Skeletal muscle satellite cell (primary cell): ENCODE results near the gene TBXAS1.

Source experiments
- H3K27me3 ChIP-seq: 2 replicates; pipeline ENCODE4 v1.7.0; 2013; ENCODE audit warnings: low read length; ENCODE audit not compliant: control insufficient read depth, insufficient read depth
- H3K36me3 ChIP-seq: 2 replicates; pipeline ENCODE4 v1.7.0; 2013; ENCODE audit warnings: mild to moderate bottlenecking, control low read depth, low read length; ENCODE audit not compliant: insufficient read depth
- H3K4me1 ChIP-seq: 2 replicates; pipeline ENCODE4 v1.7.0; 2013; ENCODE audit warnings: low read length; ENCODE audit not compliant: control insufficient read depth, insufficient read depth
- H3K4me2 ChIP-seq: 2 replicates; pipeline ENCODE4 v1.7.0; 2013; ENCODE audit warnings: mild to moderate bottlenecking, low read length
- H3K4me3 ChIP-seq: 2 replicates; pipeline ENCODE4 v1.7.0; 2013; ENCODE audit warnings: low read length
- H3K9ac ChIP-seq: 2 replicates; pipeline ENCODE4 v1.7.0; 2013; ENCODE audit warnings: mild to moderate bottlenecking, low read depth, low read length, moderate library complexity
- H3K9me3 ChIP-seq: replicated peaks from 2 replicates; pipeline ENCODE4 v1.7.0; 2013; ENCODE audit warnings: mild to moderate bottlenecking, control low read depth, low read length

Gene TBXAS1

DNA sequence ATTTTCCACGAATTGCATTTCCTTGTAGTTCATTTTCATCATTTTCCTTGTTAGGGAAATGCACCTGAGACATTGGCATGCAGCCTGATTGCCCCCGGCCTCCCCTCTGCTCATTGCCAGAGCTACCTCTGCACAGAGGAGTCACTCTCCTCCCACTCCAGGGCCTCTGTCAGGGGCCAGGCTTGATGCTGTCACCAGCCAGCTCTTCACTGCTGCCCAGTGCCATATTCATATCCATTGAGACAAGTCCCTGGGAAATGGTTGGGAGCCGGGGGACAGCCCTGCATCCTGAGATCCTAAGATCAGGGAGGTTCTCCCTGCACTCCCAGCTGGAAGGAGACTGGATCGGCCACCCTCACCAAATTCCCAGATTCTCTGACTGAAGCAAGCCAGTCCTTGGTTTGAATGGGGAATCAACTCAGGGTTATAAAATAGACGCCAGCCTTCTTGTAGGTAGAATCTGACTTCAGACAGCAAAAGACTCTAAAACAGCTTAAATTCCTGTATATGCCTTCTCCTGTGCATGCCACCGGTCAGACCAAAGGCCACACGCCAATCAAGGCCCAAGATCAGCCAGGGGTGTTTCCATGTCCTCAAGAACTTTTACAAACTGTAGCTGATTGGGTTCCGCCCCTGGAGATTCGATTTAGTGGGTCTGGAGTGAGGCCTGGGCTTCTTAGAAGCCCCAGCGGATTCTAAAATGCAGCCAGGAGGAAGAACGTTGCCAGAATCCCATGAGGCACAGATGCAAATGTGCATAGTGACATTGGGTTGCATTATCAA lies 147.2 kb downstream of the TBXAS1 start:
- H3K4me2 ChIP-seq: no peak overlapping the region
- H3K4me1 ChIP-seq: peaks cover 5% of the 10 kb centered on the region
- H3K36me3 ChIP-seq: no peaks in the 10 kb centered on the region
- H3K9ac ChIP-seq: no peak overlapping the region
- no peak overlapping the region for H3K4me3 ChIP-seq
- H3K27me3 ChIP-seq: peaks cover 15% of the 10 kb centered on the region
- no peaks in the 10 kb centered on the region for H3K9me3 ChIP-seq

DNA sequence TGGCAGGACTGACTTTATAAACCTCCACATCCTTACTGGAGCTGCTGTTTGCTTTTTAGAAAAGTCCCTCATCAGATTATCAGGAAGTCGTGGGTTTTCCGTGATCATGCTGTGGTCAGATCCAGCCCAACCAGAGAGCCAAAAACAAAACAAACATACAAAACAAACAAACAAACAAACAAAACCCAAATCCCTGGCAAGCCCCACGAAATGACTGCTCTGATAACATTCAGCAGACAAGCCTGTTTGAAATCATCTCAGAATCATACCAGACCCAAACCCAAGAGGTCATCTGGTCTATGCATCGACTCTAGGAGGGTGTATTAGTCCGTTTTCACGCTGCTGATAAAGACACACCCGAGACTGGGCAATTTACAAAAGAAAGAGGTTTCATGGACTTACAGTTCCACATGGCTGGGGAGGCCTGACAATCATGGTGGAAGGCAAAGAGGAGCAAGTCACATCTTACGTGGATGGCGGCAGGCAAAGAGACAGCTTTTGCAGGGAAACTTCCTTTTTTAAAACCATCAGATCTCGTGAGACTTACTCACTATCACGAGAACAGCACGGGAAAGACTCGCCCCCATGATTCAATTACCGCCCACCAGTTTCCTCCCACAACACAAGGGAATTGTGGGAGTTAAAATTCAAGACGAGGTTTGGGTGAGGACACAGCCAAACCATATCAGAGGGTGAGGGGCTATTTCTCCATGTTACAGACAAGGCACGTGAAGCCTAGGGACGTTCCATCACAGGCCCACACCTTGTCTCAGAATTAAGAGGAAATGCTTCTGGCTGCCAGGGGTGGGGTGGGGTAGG lies 148.0 kb downstream of the TBXAS1 start:
- no peaks in the 10 kb centered on the region for H3K36me3 ChIP-seq

DNA sequence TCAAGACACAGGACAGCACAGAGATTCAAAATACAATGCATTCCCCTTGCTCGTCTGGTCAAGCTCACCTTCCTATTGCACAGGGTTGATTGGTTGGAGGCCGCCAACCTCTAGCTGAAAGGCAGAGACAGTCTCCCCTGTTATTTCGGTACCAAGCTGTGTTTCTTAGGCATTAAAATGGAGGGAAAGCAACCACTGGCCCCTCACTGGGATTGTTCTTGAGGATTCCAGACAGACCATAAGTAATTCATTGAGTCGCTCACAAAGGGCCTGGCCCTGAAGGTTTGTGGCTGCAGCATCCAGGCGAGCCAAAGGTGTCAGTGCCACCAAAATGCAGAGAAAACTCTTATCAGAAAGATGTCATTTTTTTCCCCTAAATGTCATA lies 152.4 kb downstream of the TBXAS1 start:
- peaks cover 5% of the 10 kb centered on the region for H3K4me1 ChIP-seq
- H3K9me3 ChIP-seq: no peaks in the 10 kb centered on the region
- no peak overlapping the region for H3K4me2 ChIP-seq
- no peak overlapping the region for H3K9ac ChIP-seq
- peaks cover 10% of the 10 kb centered on the region for H3K27me3 ChIP-seq
- no peak overlapping the region for H3K4me3 ChIP-seq
- H3K36me3 ChIP-seq: no peaks in the 10 kb centered on the region

More for the DNA sequence above, 148.0 kb downstream of the TBXAS1 start:
- H3K4me3 ChIP-seq: no peak overlapping the region
- no peaks in the 10 kb centered on the region for H3K9me3 ChIP-seq
- H3K4me1 ChIP-seq: peaks cover 5% of the 10 kb centered on the region
- H3K9ac ChIP-seq: no peak overlapping the region
- peaks cover 15% of the 10 kb centered on the region for H3K27me3 ChIP-seq
- H3K4me2 ChIP-seq: no peak overlapping the region

DNA sequence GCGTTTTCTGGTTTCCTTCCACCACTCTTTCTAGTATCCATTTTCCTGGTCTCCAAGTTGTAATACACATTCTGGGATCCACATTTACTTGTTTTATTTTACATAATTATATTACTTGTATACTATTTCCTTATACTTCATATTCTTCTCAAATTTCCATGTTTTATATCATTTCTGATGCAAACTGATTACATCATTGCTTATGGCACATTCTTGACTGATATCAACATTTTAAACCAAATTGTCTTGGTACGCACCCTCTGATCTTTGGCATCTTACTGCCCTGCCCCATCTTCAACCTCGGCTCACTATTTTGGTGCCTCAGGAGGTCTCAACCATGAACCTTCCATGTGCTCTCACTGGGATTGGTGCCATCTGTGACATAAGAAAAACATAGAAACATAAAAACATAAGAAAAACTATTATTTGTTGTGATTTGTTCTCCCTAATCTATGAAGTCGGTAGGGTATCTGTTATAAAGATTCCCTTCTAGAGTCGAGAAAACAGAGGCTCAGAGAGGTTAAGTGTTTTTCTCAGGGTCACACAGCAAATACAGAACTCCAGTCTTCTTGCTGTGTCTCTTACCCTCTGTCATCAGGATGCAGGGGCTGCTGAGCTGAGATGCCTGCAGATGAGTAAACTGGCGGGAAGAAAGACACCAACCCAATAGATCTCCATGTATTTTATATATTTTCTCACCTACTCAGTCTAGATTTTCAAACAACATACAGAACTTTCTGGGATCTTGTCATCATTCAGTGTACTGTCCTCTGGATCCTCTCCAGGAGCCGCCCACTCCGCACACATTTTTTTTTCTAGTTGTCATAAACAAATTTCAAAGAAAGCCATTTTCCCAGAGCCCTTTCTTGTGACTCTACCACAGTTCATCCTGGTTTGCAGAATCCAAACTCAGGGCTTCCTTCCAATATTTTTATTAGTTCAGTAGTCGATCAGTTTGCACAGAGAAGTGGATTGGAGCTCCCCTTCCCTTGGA lies 154.2 kb downstream of the TBXAS1 start:
- Histone ChIP-seq H3K9me3 (no peaks in the 10 kb centered on the region), H3K4me2 (no peak overlapping the region), H3K36me3 (no peaks in the 10 kb centered on the region), H3K4me3 (no peak overlapping the region), H3K27me3 (peaks cover 10% of the 10 kb centered on the region), H3K9ac (no peak overlapping the region), H3K4me1 (peaks cover 5% of the 10 kb centered on the region)

DNA sequence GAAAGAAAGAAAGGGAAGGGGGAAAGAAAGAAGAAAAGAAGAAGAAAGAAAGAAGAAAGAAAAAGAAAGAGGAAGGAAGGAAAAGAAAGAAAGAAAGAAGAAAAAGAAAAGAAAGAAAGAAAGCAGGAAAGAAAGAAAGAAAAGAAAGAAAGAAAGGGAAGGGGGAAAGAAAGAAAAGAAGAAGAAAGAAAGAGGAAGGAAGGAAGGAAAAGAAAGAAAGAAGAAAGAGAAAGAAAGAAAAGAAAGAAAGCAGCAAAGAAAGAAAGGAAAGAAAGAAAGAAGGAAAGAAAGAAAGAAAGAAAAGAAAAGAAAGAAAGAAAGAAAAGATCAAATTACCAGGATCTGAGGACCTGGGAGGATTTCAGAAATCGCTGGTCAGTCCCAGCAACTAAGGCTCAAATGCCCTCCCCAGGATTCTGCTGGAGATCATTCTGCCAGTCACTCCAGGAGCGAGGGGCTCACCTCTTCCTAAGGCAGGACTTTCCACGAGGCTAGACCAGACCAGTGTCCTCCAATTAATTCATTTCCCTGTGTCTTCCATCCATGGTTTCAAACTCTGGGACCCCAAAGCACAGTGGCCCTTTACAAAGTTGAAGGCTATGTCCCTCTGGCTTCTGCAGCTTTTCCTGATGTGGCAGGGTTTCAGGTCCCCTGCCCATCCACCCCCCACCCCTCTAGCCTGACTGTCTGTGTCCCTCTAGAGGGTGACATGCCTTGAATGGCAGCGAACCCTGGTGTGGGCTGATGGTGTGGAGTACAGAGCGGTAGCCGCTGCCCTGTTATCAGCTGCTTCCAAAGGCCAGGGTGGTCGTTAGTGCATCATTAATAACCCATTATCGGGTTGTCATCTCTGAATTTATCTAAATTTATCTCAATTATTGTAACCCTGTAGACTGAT lies 155.8 kb downstream of the TBXAS1 start:
- H3K4me2 ChIP-seq: no peak overlapping the region
- no peak overlapping the region for H3K4me3 ChIP-seq
- H3K9me3 ChIP-seq: no peaks in the 10 kb centered on the region
- no peaks in the 10 kb centered on the region for H3K36me3 ChIP-seq
- H3K9ac ChIP-seq: no peak overlapping the region
- peaks cover 10% of the 10 kb centered on the region for H3K27me3 ChIP-seq
- H3K4me1 ChIP-seq: peaks cover 5% of the 10 kb centered on the region

DNA sequence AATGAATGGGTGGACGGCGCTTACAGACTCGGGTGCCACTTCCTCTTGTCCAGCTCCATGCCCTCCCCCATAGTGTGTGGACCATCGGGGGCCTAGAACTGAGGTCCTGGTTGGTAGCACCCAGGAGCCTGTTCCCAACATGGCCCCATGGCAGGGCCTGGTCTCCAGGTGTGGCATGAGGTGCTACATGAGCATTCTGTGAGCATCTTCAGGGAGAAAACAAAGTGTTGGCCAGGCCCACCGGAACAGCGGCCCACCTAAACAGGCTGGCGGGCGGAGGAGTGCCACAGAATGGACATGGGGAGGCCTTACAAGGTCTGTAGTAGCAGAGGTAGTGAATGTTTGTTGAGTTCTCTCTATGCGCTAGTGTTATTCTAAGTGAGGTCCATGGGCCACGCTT lies 156.7 kb downstream of the TBXAS1 start:
- Histone ChIP-seq H3K27me3 (peaks cover 10% of the 10 kb centered on the region), H3K9me3 (no peaks in the 10 kb centered on the region), H3K4me1 (no peaks in the 10 kb centered on the region), H3K4me2 (no peak overlapping the region), H3K4me3 (no peak overlapping the region), H3K9ac (no peak overlapping the region), H3K36me3 (no peaks in the 10 kb centered on the region)

DNA sequence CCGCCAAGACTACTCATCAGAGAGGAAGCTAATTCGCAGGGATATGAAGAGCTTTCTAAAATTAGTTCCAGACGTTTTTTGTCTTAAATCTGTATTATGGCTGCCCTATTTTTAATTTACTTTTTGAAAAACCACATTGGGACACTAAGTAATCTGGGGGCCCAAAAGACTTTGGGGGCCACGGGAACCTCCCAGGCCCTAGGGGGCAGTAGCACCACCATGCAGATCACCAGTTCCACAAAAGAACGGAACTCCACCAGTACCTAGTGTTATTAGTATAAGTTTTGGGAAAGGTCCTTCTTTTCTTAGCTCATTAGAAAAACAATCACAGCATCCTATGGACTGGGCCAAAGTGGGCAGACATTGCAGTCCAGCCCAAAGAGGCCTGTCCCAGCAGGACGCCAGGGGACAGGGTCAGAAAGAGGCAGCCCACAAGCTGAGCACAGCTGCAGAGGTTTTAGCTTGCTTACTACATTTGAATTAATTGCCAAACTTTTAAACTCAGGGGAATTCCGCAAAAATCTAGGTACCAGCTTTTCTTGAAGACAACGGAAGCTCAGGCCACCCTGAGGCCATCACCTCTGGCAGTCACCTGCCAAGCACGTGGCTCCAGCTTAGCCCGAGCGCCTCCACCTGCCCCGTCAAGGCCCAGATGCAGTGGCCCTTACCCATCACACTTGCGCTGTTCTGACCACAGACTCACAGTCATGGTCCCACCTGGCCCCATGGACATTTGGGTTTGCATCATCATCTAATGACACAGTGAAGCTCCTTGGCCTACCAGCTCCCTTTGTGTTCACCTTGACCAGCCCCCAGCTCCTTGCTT lies 158.8 kb downstream of the TBXAS1 start:
- Histone ChIP-seq H3K4me1 (no peaks in the 10 kb centered on the region), H3K4me3 (no peak overlapping the region), H3K9me3 (no peaks in the 10 kb centered on the region), H3K4me2 (no peak overlapping the region), H3K9ac (no peak overlapping the region), H3K36me3 (no peaks in the 10 kb centered on the region), H3K27me3 (peaks cover 10% of the 10 kb centered on the region)

DNA sequence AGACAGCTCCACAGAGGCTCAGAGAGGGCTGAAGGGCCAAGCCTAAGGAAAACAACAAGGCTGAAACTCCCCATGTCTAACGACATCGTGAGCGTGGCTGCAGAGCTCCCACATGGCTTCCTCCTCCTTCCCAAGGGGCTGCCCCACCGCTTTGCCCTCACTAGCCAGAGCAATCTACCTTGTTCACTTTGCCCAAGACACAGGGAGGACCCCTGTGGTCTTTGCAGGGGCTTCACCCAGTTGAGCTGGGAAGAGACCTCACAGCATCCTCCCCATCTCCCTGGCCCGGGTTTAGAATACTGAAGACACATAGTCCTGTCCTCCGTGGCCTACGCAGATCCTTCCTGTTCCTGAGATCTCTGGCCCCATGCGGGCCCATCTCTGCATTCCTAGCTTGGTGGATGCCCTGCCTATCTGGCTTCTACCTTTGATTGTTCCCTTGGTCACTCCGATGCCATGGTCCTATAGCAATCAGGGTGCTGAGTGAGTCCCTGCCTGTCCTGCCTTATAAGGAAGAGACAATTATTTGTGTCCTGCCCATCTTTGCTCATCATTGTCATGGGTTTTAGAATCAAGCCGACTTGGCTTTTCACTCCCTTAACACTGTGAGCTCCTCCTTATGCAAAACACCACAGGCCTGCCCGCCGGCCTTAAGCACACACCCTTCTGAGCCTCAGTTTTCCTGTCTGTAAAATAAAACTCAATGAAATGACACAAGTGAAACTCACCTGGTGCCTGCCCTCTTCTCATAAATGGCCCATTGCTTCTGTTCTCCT lies 160.5 kb downstream of the TBXAS1 start:
- no peak overlapping the region for H3K9ac ChIP-seq
- no peaks in the 10 kb centered on the region for H3K9me3 ChIP-seq
- no peaks in the 10 kb centered on the region for H3K4me1 ChIP-seq
- no peak overlapping the region for H3K4me3 ChIP-seq
- no peaks in the 10 kb centered on the region for H3K27me3 ChIP-seq
- no peaks in the 10 kb centered on the region for H3K36me3 ChIP-seq
- no peak overlapping the region for H3K4me2 ChIP-seq

DNA sequence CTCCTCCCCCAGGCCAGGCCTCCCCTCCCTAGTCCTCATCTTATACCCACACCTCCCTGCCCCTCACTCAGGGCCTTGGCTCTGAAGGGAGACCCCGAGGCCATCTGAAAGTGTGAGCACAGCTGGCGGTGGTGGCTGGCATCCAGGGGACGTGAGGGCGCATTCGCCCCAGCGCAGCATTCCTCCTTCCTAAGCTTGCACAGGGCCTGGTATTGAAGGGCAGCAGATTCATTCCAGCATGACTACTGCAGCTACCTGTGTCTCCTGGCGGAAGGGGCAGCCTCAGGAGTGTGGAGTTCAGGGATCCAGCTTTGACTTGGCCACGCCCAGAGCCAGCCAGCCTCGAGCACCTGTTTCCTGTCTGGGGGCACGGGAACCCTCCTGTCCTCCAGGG lies 161.1 kb downstream of the TBXAS1 start:
- no peak overlapping the region for H3K9ac ChIP-seq

More for the DNA sequence above, 161.1 kb downstream of the TBXAS1 start:
- H3K36me3 ChIP-seq: no peaks in the 10 kb centered on the region
- no peaks in the 10 kb centered on the region for H3K27me3 ChIP-seq
- no peak overlapping the region for H3K4me2 ChIP-seq
- H3K4me3 ChIP-seq: no peak overlapping the region
- peaks cover 6% of the 10 kb centered on the region for H3K4me1 ChIP-seq
- H3K9me3 ChIP-seq: no peaks in the 10 kb centered on the region
